ENCODE measurements around the gene NTNG2.

DNA sequence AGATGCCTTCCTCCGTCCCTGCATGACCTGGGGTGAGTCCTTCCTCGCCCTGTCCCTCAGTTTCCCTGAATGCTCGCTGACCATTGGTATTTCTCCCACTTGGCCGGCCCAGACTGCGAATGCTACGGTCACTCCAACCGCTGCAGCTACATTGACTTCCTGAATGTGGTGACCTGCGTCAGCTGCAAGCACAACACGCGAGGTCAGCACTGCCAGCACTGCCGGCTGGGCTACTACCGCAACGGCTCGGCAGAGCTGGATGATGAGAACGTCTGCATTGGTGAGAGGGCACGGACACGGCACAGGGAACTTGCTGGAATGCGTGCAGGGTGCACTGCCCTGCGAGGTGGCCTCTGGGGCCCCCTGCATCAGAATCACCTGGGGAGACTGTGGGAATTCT is 77.1 kb downstream of the NTNG2 start:
- TF ChIP-seq ZNF19 (tag by site-specific recombination; IDR thresholded peaks at IDR 0.05; ENCODE audit: low read depth) = no peak
- TF ChIP-seq, protein P1, sequence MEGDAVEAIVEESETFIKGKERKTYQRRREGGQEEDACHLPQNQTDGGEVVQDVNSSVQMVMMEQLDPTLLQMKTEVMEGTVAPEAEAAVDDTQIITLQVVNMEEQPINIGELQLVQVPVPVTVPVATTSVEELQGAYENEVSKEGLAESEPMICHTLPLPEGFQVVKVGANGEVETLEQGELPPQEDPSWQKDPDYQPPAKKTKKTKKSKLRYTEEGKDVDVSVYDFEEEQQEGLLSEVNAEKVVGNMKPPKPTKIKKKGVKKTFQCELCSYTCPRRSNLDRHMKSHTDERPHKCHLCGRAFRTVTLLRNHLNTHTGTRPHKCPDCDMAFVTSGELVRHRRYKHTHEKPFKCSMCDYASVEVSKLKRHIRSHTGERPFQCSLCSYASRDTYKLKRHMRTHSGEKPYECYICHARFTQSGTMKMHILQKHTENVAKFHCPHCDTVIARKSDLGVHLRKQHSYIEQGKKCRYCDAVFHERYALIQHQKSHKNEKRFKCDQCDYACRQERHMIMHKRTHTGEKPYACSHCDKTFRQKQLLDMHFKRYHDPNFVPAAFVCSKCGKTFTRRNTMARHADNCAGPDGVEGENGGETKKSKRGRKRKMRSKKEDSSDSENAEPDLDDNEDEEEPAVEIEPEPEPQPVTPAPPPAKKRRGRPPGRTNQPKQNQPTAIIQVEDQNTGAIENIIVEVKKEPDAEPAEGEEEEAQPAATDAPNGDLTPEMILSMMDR (tag by site-specific recombination; IDR thresholded peaks at IDR 0.05) = no peak
- TF ChIP-seq IKZF3 (tag by site-specific recombination; IDR thresholded peaks at IDR 0.05) = no peak
- no peak for TF ChIP-seq BCL11B (tag by site-specific recombination; IDR thresholded peaks at IDR 0.05; ENCODE audit: low read depth)
- TF ChIP-seq, protein P2, sequence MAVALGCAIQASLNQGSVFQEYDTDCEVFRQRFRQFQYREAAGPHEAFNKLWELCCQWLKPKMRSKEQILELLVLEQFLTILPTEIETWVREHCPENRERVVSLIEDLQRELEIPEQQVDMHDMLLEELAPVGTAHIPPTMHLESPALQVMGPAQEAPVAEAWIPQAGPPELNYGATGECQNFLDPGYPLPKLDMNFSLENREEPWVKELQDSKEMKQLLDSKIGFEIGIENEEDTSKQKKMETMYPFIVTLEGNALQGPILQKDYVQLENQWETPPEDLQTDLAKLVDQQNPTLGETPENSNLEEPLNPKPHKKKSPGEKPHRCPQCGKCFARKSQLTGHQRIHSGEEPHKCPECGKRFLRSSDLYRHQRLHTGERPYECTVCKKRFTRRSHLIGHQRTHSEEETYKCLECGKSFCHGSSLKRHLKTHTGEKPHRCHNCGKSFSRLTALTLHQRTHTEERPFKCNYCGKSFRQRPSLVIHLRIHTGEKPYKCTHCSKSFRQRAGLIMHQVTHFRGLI (tag by site-specific recombination; IDR thresholded peaks at IDR 0.05) = no peak
- TF ChIP-seq, protein P3, sequence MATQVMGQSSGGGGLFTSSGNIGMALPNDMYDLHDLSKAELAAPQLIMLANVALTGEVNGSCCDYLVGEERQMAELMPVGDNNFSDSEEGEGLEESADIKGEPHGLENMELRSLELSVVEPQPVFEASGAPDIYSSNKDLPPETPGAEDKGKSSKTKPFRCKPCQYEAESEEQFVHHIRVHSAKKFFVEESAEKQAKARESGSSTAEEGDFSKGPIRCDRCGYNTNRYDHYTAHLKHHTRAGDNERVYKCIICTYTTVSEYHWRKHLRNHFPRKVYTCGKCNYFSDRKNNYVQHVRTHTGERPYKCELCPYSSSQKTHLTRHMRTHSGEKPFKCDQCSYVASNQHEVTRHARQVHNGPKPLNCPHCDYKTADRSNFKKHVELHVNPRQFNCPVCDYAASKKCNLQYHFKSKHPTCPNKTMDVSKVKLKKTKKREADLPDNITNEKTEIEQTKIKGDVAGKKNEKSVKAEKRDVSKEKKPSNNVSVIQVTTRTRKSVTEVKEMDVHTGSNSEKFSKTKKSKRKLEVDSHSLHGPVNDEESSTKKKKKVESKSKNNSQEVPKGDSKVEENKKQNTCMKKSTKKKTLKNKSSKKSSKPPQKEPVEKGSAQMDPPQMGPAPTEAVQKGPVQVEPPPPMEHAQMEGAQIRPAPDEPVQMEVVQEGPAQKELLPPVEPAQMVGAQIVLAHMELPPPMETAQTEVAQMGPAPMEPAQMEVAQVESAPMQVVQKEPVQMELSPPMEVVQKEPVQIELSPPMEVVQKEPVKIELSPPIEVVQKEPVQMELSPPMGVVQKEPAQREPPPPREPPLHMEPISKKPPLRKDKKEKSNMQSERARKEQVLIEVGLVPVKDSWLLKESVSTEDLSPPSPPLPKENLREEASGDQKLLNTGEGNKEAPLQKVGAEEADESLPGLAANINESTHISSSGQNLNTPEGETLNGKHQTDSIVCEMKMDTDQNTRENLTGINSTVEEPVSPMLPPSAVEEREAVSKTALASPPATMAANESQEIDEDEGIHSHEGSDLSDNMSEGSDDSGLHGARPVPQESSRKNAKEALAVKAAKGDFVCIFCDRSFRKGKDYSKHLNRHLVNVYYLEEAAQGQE (tag by site-specific recombination; IDR thresholded peaks at IDR 0.05) = no peak
- no peak for TF ChIP-seq ZNF558 (tag by site-specific recombination; IDR thresholded peaks at IDR 0.05)
